Central memory CD4-positive, alpha-beta T cell (primary cell): Measurements from ENCODE around the gene TCF3.
"Not testable (repeated sequence)": the region's sequence is repeated elsewhere in the genome, so short reads cannot be mapped to it uniquely, and the experiment has no call there.

ENCODE experiments used
- DNase-seq: peaks from one replicate; pipeline ENCODE4 v3.0.0; 2022
- total RNA-seq, 3 experiments: gene quantifications; one replicate each; lab custom pipeline; 2026; lab: John Stamatoyannopoulos, UW

The TCF3 gene
- 62.1 to 94.4 (median 91.6) reads per million in 3 experiments for total RNA-seq

DNA sequence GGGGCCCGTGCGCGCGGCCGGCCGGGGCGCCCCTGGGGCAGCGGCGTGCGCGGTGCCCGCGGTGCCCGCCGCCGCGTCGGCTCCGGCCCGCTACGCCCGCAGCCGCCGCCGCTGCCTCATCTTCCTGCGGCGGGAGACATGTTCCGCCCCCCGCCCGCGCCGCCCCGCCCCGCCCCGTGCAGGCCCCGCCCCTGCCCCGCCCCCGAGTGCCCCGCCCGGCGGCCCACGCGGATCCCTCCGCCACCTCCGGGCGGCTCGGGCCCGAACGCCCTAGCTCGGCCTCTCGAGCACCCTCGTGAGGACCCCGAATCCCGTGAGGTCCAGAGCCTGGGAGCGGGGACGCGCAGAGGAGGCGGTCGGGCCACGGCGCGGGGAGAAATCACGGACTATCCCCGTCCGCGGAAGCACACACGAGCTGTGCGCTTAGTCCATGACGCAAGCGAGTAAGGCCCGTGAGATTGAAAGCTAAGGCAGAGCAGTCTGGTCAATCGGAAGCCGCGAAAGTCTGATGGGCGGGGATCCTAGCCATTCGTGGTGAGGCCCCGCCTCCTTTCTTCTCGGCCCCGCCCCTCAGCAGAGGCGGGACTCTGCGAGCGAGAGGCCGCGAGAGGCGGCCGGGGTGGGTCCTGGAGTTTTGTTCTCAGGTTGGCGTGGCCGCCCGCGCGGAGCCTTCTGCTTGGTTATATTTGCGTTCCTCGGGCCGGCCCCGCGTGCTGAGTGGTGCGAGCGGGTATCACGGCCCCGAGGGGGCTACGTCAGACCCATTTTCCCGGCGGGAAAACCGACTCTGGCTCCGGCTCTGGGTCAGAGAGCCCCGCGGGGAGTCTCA lies at the start of gene TCF3:
Gene TCF3, minus strand, starts transcription at position 145 of the 829 bp plus-strand sequence. CDS start 2,367 bp downstream, outside the sequence.
- DNase-seq = peak; percentile 99

- no peak for DNase-seq
Measured at GRCh38 chr19:1700733-1701663, 48.6 kb upstream of the TCF3 start.

DNA sequence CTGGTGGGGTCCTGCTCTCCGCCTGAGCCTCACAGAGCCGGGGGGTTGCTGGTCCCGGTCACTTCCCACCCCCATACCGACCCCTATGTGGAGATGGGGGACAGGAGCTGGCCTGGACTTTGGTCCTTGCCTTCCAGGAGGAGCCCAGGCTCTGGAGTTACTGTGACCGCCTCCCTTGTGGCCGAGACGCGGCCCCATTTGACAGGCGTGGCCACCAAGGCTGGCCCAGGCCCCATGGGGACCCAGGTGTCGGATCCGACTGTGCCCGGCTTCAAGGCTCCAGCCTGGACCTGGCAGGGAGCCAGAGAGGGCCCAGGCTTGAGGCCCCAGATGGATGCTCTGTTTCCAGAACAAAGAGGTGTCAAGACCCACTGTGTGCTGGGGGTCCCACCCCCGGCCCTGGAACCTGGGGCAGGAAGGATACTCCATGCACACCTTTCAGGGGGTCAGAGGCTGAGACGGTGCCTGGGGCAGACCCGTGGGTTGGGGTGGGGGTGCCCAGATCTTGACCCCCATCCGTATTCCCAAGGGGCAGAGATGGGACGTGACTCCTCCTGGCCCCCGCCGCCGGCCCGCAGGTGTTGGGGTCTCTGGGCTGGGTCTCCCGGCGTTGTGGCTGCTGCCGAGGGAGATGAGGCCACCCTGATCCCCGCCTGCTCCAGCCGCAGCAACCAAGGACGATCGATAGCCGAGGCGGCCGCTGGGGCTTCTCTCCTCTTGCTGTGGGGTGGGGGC lies 47.8 kb upstream of the TCF3 start:
- DNase-seq = no peak

DNA sequence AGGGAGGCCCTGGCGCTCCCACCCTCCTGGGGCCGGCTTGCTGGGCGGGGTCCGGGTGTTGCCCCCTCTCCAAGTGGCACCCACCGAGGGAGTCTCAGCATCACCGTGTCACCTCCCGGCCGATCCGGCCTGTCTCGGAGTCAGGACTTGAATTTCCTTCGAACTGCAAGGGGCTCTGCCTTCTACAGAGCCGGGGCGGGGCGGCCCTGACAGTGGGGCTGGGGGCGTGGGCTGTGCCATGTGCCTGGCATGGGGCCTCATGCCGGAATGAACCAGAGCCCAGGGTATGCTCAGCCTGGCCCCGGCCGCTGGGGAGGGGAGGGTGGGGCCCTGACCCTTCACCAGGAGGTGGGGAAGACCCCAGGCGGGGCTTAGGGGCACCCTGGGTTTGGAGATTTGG lies 47.0 kb upstream of the TCF3 start:
- no peak for DNase-seq

DNA sequence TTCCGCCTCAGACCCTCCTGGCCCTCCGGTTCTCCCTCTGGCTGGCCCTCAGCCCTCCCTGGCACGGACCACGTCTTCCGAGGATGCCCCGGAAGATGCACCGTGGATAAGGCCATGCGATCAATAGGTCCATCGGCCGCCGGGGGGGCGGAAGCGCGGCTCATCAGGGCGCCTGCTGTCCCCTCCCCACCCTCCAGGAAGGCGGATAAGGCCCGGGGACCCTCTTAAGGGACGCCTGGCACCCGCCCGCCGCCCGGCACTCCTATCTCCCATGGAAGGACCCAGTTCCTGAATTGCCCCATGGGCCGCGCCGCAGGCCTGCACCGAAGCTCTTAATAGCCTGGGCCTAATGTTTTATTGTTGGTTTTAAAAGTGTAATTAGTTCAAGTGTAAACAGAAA lies 46.2 kb upstream of the TCF3 start:
- DNase-seq = no peak

- not testable (repeated sequence) for DNase-seq
Measured at GRCh38 chr19:1695481-1695880, 43.1 kb upstream of the TCF3 start.

DNA sequence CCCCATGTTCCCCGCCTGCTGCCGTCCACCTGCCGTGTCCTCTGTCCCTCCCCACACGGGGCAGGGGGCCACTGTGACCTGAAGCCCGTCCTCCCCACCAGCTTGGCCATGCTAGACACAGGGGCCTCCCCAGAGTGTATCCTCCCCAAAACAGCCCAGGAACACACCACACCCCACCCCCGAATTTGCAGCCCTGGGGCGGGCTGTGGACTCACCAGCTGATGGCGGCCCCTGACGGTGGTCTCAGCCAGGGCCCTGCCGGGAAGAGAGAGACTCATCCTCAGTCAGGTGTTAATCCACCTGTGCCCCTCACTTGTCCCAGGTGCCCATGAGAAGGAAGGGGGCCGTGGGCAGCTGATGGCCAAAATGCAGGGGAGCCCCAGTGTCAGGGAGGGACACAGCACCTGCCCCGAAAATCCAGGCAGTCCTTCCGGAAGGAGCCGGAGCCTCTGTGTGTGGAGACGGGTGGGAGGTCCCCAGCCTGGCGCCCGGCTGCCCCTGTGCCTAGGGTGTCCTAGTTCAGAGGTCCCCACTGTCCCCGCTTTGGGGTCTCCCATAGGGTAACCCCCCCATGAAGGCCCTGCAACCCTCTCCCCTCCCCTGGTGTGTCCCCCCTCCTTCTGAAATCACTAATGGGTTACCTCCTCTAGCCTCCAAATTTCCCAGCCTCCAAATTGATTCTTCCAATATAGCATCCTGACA lies 39.3 kb upstream of the TCF3 start:
- DNase-seq = no peak

DNA sequence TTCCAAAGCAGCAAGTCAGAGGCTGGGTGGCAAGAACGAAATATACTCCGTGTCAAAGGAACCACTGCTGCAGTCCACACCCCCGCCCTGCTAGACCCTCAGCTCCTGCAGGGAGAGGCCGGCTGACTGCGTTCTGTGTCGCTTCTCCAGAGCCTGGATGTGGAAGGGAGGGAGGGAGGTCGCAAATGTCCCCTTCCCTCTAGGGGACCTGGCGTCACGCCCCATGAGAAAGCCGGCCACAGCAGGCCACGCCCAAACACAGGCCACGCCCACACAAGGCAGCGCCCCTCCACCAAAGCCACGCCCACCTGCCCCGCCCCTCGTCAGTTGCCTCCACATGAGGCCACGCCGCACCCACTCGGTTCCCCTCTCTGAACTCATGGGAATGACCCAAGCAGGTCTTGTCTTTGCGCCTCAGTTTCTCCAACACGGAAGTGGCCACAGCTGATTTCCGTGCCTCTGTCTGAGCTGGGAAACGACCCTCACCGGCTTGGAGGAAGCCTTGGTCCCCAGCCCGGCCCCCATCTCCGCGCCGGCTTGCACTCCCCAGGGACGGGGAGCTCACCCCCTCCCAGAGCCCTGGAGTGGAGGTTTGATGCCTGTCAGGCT lies 38.4 kb upstream of the TCF3 start:
- DNase-seq = peak; percentile 38

DNA sequence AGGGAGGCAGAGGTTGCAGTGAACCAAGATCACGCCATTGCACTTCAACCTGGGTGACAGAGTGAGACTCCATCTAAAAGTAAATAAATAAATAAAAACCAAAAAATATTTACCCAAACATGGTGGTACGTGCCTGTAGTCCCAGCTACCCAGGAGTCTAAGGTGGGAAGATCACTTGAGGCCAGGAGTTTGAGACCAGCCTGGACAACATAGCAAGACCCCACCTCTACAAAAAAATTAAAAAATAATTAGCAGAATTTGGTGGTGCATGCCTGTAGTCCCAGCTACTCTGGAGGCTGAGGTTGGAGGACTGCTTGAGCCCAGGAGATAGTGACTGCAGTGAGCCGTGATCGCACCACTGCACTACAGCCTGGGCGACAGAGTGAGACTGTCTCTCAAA lies 33.4 kb upstream of the TCF3 start:
- DNase-seq = not testable (repeated sequence)

- no peak for DNase-seq
Measured at GRCh38 chr19:1685046-1685445, 32.6 kb upstream of the TCF3 start.

- DNase-seq = no peak
Measured at GRCh38 chr19:1684573-1684912, 32.1 kb upstream of the TCF3 start.

DNA sequence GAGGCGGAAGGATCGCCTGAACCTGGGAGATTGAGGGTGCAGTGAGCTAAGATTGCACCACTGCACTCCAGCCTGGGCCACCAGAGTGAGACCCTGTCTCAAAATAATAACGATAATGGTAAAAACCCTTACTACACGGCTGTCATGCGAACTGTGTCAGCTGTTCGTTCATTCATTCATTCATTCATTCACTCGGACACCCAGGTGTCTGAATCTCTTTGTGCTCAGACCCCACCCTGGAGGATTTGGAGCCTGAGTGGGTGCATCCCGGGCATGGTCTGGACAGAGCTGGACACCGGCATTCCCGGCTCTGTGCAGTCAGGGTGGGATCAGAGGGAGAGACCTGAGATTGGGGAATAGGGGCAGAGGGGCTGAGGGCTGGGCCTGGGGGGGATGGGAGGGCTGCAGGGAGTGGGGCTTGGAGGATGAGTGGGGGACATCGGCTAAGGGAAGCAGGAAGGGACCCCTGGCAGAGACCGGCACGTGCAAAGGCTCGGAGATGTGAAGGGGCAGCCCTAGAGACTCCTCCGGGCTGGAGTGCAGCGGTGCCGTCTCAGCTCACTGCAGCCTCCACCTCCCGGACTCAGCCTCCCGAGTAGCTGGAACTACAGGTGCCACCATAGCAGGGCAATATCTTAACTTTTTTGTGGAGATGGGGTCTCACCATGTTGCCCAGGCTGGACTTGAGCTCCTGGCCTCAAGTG lies 31.6 kb upstream of the TCF3 start:
- DNase-seq = no peak

- DNase-seq = no peak
Measured at GRCh38 chr19:1680976-1681375, 28.6 kb upstream of the TCF3 start.

DNA sequence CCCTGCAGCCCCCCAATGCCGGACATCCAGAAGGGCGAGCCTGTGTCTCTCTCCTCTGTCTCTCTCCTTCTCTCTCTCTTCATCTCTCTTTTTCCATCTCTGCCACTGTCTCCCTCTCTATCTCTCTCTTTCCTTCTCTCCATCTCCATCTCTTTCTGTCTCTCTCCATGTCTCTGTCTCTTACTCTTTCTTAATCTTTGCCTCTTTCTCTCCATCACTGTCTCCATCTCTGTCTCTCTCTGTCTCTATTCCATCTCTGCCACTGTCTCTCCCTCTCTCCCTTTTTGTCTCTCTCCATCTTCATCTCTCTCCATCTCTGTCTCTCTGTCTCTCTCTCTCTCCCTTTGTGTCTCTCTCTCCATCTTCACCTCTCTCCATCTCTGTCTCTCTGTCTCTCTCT lies 25.7 kb upstream of the TCF3 start:
- no peak for DNase-seq

DNA sequence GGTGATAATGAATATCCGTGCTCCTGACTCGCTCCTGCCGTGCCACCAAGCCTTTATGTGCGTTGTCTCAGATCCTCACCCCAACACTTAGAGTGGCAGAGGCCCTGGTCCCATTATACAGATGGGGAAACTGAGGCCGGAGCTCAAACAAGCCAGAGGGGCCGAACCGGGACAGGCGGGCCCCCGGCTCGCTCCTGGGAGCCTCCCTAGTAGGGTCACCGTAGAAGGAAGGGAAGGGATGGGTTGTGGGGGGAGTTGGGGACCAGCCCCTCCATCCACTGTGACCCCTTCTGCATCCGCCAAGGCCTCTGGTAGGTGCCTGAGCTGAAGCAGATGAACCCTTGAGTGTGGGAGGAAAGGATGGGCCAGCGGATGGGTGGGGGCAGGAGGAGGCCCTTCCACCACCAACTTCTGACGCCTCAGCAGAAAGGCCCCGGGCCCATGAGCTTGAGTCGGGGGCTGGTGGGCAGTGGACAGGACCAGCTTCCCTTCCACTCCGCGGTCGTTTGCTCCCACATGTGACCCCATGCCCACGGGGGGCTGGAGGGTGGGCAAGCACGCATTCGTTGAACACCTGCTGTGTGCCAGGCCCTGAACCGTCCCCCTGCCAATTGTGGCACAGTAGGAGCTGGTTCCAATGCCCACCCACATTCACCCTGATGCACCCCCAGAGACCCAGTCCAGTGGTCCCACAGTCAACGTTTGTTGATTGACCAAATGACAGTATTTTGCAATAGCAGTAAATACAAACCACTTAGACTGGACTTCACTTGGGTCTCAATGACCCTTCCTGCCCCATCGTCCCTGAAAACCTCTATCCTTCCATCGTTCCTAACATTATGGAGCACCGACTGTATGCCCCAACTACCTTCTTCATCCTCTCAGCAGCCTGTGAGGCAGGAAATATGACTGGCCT lies 24.2 kb upstream of the TCF3 start:
- no peak for DNase-seq

- no peak for DNase-seq
Measured at GRCh38 chr19:1675633-1676350, 23.4 kb upstream of the TCF3 start.

GRCh38 chr19:1674293-1674679 lies 21.9 kb upstream of the TCF3 start:
- no peak for DNase-seq

DNA sequence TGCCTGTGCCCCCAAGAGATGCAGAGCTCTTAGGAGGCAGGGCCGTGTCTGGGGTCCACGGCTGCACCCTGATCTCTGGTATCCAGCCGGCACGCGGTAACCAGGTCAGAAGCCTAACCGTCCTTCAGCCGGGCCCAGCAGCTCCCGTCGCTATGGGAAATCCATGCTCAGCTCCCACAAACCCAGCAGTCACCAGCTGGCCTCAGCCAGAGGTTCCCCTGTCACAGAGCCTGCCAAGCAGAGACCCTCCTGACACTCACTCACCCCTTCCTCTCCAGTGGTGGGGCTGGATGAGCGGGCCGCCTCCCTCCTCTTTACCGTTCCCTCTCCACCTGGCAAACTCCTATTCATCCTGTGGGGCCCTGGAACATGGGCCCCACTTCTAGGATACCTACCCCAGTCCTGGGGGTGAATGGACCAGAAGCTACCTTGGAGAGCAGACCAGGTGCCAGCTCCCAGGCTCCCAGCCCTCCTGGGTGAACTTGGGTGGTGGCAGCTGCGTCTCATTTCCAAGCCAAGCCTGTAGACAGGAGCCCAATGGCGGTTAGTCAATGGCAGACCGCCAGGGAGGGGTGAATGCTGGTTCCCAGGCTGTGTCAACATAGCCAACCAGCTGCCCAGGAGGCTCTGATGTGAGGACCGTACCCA lies 21.4 kb upstream of the TCF3 start:
- DNase-seq = no peak
